GM19099 (cell line): ENCODE data around the gene CDC123.

Experiments used
- POLR2A ChIP-seq: IDR thresholded peaks from 3 replicates; pipeline ENCODE4 v1.6.1; 2011; ENCODE audit warnings: low read depth; ENCODE audit not compliant: insufficient read length; ENCODE audit errors: extremely low read depth

Gene CDC123

DNA sequence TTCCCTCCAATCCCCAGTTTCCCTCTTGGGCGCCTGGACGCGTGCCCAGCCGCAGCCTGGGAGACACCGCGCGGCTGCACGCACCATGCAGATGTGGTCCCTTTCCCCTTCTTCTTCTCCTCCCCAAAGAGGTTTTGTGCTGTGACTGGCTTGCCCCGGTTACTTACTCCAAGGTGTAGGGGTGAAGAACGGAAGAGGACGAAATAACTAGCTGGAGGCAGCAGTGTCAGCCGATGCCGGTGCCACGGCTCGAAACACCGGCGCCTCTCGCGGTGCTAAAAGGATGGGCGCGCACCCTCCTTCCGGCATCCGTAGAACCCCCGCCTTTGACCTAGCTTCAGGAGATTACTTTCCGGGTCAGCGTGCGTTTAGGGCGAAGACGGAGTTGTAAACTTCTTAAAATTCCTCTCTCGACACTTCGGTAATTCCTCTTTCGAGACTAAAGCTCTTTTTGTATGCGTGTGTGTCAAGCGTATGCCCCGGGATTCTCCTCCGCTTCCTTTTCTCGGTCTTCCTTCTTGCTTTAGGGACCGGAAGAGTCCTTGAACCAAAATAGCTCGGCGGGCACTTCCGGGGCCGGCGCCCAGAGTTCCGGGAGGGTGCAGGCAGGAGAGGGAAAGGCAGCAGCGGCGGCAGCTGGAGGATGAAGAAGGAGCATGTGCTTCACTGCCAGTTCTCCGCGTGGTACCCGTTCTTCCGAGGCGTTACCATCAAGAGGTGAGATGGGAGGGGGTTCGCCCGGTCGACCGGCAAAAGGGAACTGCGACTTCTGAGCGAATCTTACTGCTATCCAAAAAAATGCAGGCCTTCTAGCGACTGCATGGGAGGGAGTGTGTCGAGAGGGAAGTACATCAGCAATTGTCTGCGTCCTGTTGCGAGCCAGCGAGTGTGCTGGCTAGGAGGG lies at the start of gene CDC123, which contains the start of gene NUDT5:
Gene CDC123 (plus strand): TSS at position 586 of the 904 bp plus-strand sequence. CDS start 58 bp downstream, at position 644.
Gene NUDT5 (minus strand): TSS at position 289 of the 904 bp plus-strand sequence. CDS start 9,600 bp downstream, outside the sequence.
- peak; percentile 66 for TF ChIP-seq POLR2A

DNA sequence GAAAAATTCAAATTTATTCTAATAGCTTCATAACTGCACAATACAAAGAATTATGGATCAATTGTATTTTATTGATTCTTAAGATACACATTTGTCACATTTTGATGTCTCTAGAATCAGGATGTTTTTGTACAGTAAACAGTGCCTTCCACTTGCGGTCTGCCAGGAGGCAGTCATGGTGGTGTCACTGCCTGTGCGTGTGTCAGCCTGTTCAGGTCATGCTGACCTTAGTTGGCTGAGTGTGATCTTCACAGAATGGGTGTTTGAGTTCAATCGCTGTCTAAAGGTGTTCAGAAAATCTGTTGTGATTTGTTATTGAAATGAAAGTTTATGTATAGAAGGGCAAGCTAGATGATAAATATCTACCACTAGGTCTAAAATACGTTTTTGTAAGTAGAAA lies 45.8 kb upstream of the CDC123 start:
- TF ChIP-seq POLR2A, result no peak

DNA sequence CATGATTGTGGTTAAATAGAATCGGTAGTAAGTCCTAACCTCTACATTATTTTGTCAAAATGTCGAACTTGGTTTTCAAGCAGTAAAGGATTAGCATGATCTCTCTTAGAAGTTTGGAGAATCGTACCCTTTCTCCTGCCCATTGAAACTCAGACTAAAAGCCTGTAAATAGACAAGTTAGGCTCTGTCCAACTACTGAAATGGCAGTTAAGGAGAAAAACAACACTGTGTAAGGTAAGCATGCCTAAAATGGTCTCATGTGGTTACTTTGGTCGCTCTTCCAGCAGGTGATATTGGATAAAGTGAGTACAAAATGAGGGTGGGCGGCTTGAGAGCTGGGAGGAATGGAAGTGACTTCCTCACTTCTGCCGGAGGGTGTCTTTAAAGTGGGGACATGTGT lies 41.5 kb upstream of the CDC123 start:
- TF ChIP-seq POLR2A, result no peak

GRCh38 chr10:12156367-12157123 lies 39.4 kb upstream of the CDC123 start:
- no peak for TF ChIP-seq POLR2A

DNA sequence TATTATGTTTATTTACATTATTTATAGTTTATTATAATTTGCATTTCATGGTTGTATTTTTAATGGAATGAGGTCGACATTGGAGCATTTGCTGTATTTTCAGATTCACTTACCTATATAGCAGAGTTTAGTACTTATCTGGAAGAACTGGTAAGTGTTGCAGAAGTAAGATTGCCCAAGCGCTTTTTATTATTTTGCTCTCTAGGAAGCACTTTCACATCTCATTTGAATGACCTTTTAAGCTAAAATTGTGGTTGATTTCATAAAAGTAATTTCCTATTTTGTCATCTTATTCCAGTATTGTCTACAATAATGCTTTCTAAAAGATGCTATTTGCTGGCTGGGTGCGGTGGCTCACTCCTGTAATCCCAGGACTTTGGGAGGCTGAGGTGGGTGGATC lies 37.9 kb upstream of the CDC123 start:
- no peak for TF ChIP-seq POLR2A

GRCh38 chr10:12160664-12161063 lies 35.3 kb upstream of the CDC123 start:
- no peak for TF ChIP-seq POLR2A

DNA sequence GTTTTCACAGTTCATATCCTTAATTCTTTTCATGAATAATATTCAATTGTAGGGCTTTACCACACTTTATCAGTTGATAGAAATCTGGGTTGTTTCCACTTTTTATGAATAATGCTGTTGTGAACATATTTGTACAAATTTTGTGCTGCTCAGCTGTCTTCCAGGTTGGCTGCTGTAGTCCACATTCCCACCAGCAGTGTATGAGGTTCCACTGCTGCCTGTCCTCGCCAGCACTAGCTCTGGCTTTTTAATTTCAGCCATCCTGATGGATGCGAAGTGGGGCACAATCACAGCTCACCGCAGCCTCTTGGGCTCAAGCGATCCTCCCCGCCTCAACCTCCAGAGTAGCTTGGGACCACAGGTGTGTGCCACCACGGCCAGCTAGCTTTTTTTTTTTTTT lies 33.1 kb upstream of the CDC123 start:
- no peak for TF ChIP-seq POLR2A

- no peak for TF ChIP-seq POLR2A
Observed at GRCh38 chr10:12164085-12164484, 31.9 kb upstream of the CDC123 start.

GRCh38 chr10:12165036-12165435 lies 31.0 kb upstream of the CDC123 start:
- no peak for TF ChIP-seq POLR2A

DNA sequence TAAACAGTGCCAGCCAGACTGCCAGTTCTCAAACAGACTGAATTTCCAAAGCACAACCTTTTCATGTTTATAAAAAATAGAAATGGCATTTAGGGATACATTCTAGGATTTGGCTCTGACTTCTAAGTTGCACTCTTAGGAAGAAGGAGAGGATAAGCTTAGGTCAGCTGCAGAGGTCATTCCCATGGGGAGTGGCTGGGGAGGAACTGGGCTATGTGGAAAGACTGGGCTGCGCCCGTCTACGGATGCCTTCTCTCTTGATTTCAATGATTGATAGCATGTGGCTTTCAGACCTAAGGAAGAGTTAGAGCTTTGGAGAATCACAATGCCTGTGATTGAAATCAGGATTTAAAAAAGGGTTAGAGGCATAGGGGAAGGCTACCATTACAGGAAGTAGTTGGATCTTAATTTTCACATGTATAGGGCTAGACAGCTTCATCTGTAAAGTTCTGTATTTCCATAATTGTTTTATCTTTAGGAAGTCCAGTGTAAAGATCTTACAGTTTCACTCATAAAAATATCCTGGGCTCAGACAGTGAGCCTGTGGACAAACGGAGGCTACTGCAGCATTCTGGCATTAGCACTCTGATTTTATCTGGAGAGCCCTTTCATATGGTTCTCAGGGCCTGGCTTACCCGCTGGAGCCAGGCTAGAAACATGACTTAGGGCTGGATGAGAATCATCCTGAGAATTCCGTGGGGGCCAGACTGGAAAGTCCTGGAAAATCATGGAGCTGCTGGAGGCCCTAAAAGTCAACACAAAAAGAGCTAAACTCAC lies 29.8 kb upstream of the CDC123 start:
- TF ChIP-seq POLR2A, result no peak

DNA sequence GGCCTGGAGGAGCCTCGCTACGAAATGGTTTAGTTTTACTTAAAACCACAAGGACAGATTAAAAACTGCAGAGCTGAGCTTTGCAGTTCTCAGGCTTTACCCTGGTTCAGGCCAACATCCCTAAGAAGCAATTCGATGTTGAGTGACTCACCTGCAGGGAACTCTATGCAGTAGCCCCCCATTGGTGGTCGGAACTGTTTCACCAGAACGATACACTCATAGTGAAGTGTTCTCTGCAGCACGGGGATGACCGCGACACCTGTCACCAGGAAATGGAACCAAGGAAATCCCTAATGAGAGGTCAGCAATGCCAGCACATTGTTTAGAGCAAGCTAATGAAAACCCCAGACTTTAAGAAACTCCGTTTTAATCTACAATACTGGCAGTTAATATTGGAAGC lies 18.3 kb upstream of the CDC123 start:
- TF ChIP-seq POLR2A, result no peak

DNA sequence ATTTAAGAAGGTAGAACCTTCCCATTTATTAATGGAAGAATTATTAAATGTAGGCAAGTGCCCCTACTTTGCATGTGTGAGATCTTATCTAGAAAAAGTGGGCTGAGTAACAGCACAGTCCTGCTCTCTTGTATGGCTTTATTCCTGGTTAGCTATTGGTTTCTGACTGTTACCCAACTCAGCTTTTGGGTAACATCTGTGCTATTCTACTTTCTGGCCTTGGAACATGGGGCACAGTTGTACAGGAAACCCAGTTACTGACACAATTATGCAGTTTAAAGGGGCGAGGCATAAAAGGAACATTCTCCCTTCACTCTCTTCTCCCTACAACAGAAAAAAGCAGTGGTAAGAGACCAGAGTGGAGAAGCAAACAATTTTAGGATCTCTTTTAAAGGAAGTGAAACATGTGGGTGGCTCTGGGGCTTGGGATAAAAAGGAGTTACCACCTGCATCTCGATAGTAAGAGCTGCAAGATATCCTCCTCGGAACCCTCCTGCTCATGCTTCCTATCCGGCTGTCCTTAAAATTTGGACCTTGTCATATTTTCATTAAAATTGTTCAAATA lies 16.3 kb upstream of the CDC123 start:
- no peak for TF ChIP-seq POLR2A

- no peak for TF ChIP-seq POLR2A
Observed at GRCh38 chr10:12180221-12180974, 15.6 kb upstream of the CDC123 start.
